ENCODE measurements around the gene IGSF22. TPM values are rescaled to one million over a fixed set of nuclear protein-coding genes. Genes with fewer than 3 reads are reported as not detected.

The IGSF22 gene
- total RNA-seq, 1 experiment from 2014 or later = 0.08 TPM

DNA sequence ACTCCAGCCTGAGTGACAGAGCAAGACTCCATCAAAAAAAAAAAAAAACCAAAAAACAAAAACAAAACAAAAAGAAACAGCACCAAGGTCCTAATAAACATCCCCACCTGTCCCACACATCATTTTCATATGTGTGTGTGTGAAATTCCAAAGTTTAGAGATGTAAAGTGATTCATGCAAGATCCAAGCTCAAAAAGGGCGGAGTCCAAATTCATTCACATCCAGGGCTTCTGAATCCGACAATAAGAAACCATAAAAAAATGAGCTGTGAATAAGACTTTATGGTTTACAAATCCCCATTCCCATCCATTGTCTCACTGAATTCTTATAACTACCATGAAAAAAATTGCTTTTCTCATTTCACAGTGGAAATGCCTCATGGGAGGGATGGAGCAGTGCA is 30.9 kb upstream of the IGSF22 start:
- H3K27ac ChIP-seq = no peak overlapping the region
- no peak for DNase-seq
- H3K4me3 ChIP-seq = no peak overlapping the region
- H3K9me3 ChIP-seq (replicated peaks) = no peaks in the 10 kb centered on the region
- peaks cover 15% of the 10 kb centered on the region for H3K27me3 ChIP-seq
- H3K36me3 ChIP-seq = no peaks in the 10 kb centered on the region
- H3K4me1 ChIP-seq = no peaks in the 10 kb centered on the region

DNA sequence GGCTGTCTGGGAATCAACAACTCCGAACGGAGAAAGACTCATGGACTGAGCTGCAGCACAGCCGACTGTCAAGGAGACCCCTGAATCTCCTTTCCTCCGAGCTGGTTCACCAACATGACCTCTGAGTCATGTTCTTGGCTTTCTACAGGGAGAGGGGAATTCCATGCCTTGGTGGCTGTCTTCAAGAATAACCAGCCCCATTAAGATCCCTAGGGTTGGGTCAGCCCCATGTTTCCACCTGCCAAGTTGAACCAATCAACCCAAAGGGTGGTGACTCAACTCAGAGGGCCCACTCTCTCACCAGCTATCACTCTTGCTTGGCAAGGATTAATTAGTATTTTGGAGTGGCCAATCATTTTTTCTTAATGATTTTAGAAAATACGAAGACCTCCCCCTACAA is 28.3 kb upstream of the IGSF22 start:
- Histone ChIP-seq H3K9me3 (replicated peaks) (no peaks in the 10 kb centered on the region), H3K36me3 (no peaks in the 10 kb centered on the region), H3K27ac (no peak overlapping the region), H3K4me1 (no peaks in the 10 kb centered on the region), H3K4me3 (no peak overlapping the region), H3K27me3 (peaks cover 15% of the 10 kb centered on the region)
- DNase-seq = no peak

DNA sequence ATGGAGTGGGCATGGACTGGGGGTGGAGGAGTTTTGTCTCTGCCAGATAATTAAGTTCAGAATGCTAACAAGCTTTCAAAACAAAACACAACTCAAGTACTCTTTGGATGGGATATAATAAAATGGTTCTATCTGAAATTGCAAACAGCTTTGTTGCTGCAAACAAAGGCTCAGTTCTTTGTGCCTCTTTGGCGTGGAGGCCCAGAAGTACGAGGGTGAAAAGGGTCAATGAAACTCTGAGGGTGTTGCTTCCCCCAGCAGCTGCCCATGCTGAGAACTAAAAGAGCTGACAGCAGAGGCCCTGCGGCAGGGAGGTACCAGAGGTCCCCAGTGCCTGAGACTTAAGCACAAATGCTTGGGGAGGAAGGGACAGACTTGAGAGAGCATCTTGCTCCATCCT is 26.5 kb upstream of the IGSF22 start:
- no peak for DNase-seq
- Histone ChIP-seq H3K4me3 (no peak overlapping the region), H3K9me3 (replicated peaks) (no peaks in the 10 kb centered on the region), H3K4me1 (no peaks in the 10 kb centered on the region), H3K36me3 (no peaks in the 10 kb centered on the region), H3K27me3 (peaks cover 8% of the 10 kb centered on the region), H3K27ac (no peak overlapping the region)

DNA sequence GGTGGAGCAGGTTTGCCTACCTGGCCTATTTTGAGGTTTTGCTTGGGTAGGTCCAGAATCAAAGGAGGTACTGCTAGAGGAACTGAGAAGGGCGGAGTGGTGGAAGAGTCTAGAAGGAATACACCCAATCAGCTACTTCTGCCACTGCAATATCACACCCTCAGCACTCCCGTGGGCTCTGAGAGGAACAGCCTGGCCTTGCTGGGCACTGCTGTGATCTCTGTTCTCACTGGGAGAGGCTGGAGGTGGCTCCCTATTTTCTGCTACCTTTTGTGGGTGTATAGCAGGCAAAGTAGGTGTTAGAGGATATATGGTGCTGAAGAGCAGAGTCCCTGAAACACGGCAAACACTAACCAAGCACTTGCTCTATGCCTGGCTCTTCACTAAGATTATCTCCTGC is 25.0 kb upstream of the IGSF22 start:
- H3K9me3 ChIP-seq (replicated peaks) = no peaks in the 10 kb centered on the region
- DNase-seq = no peak
- no peaks in the 10 kb centered on the region for H3K36me3 ChIP-seq
- H3K27me3 ChIP-seq = peaks cover 8% of the 10 kb centered on the region; the same call in 1 of the 2 replicates
- H3K4me1 ChIP-seq = no peaks in the 10 kb centered on the region
- H3K4me3 ChIP-seq = no peak overlapping the region
- no peak overlapping the region for H3K27ac ChIP-seq

DNA sequence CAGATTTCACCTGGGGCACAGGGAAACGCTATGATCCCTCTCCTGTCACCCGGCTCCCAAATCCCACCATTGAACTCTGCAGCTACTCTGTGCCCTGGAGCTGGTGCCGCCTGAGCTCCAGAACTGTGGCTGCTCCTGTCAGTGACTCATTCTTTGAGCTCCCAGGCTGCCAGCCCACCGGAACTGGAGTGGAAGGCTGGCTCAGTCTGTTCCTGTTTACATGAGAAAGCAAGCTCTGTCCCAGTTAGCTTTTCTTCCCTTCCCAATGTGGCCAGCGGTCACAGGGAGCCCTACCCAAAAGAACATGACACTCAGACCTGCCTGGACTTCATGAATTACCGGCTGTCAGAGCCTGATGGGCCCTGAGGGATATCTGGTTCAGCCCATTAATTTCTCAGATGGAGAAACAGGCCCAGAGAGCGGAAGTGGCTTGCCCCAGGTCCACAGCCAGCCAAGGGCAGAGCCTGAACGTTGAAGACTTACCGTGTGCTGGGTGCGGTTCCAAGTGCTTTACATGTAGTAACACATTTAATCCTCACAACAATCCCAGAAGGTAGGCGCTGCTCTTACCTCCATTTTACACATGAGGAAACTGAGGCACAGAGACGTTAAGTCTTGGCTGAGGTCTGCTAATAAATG is 23.8 kb upstream of the IGSF22 start:
- Histone ChIP-seq H3K4me1 (no peaks in the 10 kb centered on the region), H3K27ac (no peak overlapping the region), H3K36me3 (no peaks in the 10 kb centered on the region), H3K27me3 (peaks cover 9% of the 10 kb centered on the region; the same call in 1 of the 2 replicates), H3K4me3 (no peak overlapping the region), H3K9me3 (replicated peaks) (no peaks in the 10 kb centered on the region)
- peak; percentile 51 to 57 for DNase-seq

DNA sequence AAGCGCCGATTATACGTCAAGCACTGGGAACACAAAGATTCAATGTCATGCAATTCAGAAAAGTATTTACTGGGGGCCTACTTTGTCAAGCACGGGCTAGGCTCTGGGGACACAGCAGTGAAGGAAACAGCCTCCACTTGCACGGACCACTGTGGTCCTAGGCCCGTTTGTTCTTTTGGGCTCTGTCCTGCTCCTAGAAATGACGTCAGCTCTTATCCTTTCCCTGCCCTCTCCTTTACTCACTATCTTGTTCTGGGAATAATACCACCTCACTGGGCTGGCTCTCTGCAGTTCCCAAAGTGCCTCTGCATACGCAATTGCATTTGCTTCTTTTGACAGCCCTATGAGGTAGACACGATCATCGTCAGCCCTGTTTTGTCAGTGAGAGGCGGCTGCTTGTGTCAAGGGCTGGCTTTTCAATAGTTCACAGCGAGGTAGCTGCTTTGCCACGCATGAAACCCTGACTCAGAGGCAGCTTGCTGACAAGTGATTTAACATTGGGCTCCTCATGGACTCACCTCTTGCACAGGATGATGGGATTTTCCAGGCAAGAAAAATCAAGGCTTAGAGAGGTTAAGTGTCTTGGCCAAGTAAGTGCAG is 22.9 kb upstream of the IGSF22 start:
- no peak overlapping the region for H3K4me3 ChIP-seq
- H3K9me3 ChIP-seq (replicated peaks) = no peaks in the 10 kb centered on the region
- H3K4me1 ChIP-seq = no peaks in the 10 kb centered on the region
- H3K36me3 ChIP-seq = no peaks in the 10 kb centered on the region
- peaks cover 12% of the 10 kb centered on the region for H3K27me3 ChIP-seq
- no peak for DNase-seq
- H3K27ac ChIP-seq = no peak overlapping the region

DNA sequence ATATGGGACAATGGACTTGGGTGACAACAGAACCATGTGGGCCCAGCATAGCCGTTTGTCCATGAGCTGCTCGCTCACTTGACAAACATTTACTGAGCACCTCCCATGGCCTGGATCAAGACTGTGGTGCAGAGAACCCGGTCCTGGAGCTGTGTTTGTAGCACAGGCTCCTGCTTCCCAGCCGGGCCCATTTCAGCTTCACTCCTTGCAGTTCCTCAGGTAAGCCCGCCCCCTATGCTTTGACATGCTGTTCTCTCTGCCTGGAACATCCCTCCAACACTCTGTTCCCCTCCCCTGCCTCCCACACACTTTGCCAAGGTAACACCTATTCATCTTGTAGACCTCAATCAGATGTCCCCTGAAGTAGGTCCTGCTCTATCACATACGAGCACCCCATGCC is 19.3 kb upstream of the IGSF22 start:
- no peak for DNase-seq
- H3K27me3 ChIP-seq = peaks cover 25% of the 10 kb centered on the region
- H3K27ac ChIP-seq = no peak overlapping the region
- no peak overlapping the region for H3K4me3 ChIP-seq
- H3K9me3 ChIP-seq (replicated peaks) = no peaks in the 10 kb centered on the region
- no peaks in the 10 kb centered on the region for H3K36me3 ChIP-seq
- no peaks in the 10 kb centered on the region for H3K4me1 ChIP-seq

DNA sequence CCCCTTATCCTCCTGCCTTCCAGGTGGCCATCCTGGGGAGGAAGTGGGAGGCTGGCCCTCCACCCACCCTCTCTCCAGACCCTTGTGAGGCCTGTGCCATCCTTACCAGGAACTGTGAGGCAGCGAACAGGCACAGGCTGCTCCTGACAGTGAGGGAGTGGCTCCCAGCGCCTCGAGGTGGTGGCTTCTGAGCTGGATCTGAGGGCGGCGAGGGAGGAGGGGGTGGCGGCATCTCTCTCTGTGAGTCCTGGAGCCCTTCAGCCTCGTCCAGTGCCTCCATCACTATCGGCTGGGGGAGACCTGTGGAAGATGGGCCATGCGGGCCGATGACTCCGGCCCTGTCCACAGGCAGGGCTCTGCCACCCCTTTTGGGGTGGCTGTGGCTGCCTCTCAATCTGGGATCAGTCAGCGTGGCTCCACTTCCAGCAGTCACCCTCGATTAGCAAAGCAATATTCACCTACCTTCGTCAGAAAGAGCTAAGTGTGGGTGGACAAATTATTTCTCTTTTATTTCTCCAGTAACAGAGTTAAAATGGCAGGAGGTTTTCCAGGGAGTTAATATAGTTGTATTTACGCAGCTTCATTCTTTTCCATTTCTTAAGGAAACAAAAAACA is 18.0 kb upstream of the IGSF22 start:
- no peak overlapping the region for H3K27ac ChIP-seq
- no peaks in the 10 kb centered on the region for H3K36me3 ChIP-seq
- H3K9me3 ChIP-seq (replicated peaks) = no peaks in the 10 kb centered on the region
- DNase-seq = no peak
- no peaks in the 10 kb centered on the region for H3K4me1 ChIP-seq
- peaks cover 25% of the 10 kb centered on the region for H3K27me3 ChIP-seq
- H3K4me3 ChIP-seq = no peak overlapping the region

DNA sequence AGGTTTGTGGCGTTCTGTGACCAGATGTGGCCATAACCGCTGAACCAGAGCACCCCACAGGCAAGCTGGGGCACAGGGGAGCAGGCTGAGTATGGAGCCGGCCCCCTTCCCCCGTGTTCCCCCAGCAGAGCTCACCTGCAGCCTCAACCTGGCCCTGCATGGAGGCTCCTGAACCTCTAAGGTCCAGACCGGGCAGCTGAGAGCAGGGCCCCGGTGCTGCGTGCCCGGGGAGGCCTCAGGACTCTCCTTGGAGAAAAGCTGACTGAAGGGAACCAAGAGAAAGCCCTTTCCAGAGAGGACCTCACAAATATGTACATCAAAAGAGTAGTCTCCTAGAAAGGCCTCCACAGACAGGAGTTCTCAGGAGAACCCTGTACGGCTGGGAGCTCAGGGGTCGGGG is 17.4 kb upstream of the IGSF22 start:
- Histone ChIP-seq H3K4me1 (no peaks in the 10 kb centered on the region), H3K27me3 (peaks cover 25% of the 10 kb centered on the region), H3K36me3 (no peaks in the 10 kb centered on the region), H3K27ac (no peak overlapping the region), H3K9me3 (replicated peaks) (no peaks in the 10 kb centered on the region), H3K4me3 (no peak overlapping the region)
- no peak for DNase-seq

DNA sequence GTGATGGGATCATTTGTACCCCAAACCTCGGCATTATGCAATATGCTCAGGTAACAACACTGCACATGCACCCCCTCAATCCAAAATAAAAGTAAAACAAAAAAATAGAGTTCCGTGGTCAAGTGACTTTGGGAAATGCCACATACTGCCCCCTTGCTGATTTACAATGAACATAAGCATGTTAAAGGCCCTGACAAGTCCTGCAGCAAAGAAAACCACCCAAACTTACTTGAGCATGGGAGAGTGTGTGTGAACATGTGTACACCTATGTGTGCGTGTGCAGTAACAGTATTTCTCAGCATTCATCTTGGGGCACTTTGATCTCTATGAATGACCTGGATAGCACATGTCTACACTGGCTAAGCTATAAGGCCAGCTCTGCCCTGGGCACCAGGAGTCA is 15.8 kb upstream of the IGSF22 start:
- H3K9me3 ChIP-seq (replicated peaks) = no peaks in the 10 kb centered on the region
- peaks cover 25% of the 10 kb centered on the region for H3K27me3 ChIP-seq
- H3K27ac ChIP-seq = no peak overlapping the region
- H3K36me3 ChIP-seq = no peaks in the 10 kb centered on the region
- H3K4me1 ChIP-seq = no peaks in the 10 kb centered on the region
- no peak overlapping the region for H3K4me3 ChIP-seq
- no peak for DNase-seq

DNA sequence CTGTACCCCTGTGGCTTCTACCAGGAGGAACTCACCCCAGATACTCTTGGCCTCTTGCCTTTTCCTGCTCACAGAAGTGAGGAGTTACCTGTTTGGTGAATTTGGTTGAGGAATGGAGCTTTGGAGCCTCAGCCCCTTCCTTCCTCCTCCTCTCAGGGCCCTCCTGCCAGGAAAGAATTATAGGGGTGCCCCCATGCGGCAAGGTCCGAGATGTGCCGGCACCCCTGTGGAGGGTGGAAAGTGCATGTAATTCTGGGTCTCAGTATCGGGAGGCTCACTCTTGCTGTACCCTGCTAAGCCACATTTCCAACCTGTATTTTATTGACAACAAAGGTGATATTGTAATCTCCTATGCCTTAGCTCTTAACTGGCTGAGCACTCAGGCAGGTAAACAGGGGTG is 13.7 kb upstream of the IGSF22 start:
- DNase-seq = no peak
- H3K4me3 ChIP-seq = no peak overlapping the region
- no peaks in the 10 kb centered on the region for H3K4me1 ChIP-seq
- H3K27ac ChIP-seq = no peak overlapping the region
- H3K27me3 ChIP-seq = peaks cover 17% of the 10 kb centered on the region
- H3K9me3 ChIP-seq (replicated peaks) = no peaks in the 10 kb centered on the region
- no peaks in the 10 kb centered on the region for H3K36me3 ChIP-seq

DNA sequence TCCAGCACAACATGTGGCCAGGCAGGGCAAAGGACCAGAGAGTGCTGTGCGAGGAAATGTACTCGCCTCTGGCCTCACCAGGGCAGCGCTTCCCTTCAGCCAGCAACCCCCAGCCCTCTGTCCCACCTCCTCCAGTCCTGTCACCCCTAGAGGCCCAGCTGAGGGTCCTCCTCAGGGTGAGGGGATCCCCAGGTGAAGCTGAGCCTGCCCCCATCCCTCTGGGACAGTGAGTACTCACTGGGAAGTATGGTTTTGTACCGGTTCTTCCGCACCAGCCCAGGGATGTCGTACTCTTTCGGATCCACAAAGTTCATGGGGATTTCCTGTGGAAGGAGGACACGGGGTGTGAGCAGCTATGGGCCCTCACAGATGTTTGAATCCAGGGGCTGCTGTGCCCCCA is 11.7 kb upstream of the IGSF22 start:
- no peak for DNase-seq
- H3K27ac ChIP-seq = no peak overlapping the region
- no peak overlapping the region for H3K4me3 ChIP-seq
- H3K4me1 ChIP-seq = no peaks in the 10 kb centered on the region
- H3K9me3 ChIP-seq (replicated peaks) = no peaks in the 10 kb centered on the region
- H3K27me3 ChIP-seq = peaks cover 6% of the 10 kb centered on the region; the same call in 1 of the 2 replicates
- H3K36me3 ChIP-seq = no peaks in the 10 kb centered on the region

DNA sequence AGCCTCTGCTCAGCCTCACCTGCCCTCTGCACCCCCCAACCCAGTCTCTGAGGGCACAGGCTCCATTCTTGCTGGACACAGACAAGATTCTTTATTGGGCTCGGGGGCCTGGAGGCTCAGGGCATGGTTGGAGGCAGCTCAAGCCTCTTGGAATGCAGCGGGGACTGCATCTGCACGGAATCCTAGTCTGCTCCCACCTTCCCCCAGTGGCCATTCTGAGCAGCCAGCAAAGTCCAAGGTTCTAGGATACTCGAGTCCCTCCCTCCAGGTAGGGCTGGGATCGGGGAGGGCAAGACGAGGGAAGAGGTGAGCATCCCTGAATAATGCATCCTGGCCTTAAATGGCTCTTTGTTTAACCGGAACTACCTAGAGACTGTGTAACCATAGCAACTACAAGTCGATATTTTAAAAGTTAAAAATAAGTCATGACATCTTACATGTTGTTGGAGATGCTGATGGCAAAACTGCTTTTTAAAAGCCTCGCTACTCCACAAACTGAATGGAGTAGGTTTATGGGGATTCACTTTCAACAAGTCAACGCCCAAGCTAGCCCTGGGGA is 10.7 kb upstream of the IGSF22 start:
- no peaks in the 10 kb centered on the region for H3K36me3 ChIP-seq
- H3K4me3 ChIP-seq = no peak overlapping the region
- H3K4me1 ChIP-seq = no peaks in the 10 kb centered on the region

DNA sequence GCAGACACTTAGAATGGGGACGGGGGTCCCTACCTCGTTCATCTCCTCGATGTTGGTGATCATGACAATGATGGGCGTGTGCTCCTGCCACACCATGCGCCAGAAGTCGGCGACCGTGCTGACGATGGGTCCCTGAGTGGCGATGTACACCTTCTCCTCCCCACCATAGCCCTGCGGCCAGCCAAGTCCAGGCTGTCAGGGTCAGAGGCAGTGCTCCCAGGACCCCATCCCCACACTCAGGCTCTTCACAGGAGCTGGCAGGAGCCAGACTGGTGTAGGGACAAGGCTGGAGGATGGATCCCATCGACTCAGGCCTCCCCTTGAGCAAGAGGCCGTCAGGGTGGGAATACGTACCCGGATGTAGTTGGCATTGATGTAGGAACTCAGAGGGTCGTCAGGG is 7.2 kb upstream of the IGSF22 start:
- no peaks in the 10 kb centered on the region for H3K9me3 ChIP-seq (replicated peaks)
- no peaks in the 10 kb centered on the region for H3K36me3 ChIP-seq
- no peak for DNase-seq
- H3K27me3 ChIP-seq = no peaks in the 10 kb centered on the region; the same call in 1 of the 2 replicates
- no peak overlapping the region for H3K27ac ChIP-seq
- no peak overlapping the region for H3K4me3 ChIP-seq
- H3K4me1 ChIP-seq = no peaks in the 10 kb centered on the region

More for the DNA sequence above, 10.7 kb upstream of the IGSF22 start:
- H3K27me3 ChIP-seq = peaks cover 3% of the 10 kb centered on the region; the same call in 1 of the 2 replicates
- H3K9me3 ChIP-seq (replicated peaks) = no peaks in the 10 kb centered on the region
- no peak for DNase-seq
- H3K27ac ChIP-seq = no peak overlapping the region

Measured in SJCRH30 (cell line).